GM12878 (cell line): ENCODE measurements around the gene LNX2. TPM values are rescaled to one million over a fixed set of nuclear protein-coding genes. Genes with fewer than 3 reads are reported as not detected.

Experiments
- ATAC-seq: fragments of 200-7000 bp; cut with Tn5 transposase; 3 replicates; pipeline ENCODE4 v1.9.1; 2020; ENCODE audit warnings: mild to moderate bottlenecking, moderate library complexity
- BruUV-seq: library from RNA; stranded (reverse); fragments of 400-500 nt; replicated peaks from 2 replicates; lab custom pipeline; 2021; lab: Mats Ljungman, UMichigan
- CTCF ChIA-PET: fragments of 300-600 bp; sonication (Branson Sonifier 250); formaldehyde crosslinking; extraction: SDS; loops from one replicate; lab custom pipeline; 2021; ENCODE audit warnings: inconsistent platforms; lab: Yijun Ruan, JAX
- POLR2A ChIA-PET: fragments of 350-600 bp; formaldehyde crosslinking; extraction: SDS; loops from one replicate; lab custom pipeline; 2021; ENCODE audit warnings: inconsistent platforms; lab: Charles Lee
- RAD21 ChIA-PET: fragments of 300-600 bp; sonication (Branson Sonifier 250); formaldehyde crosslinking; loops from one replicate; lab custom pipeline; 2023; ENCODE audit warnings: antibody characterized with exemption; ENCODE audit not compliant: unreplicated experiment; lab: Charles Lee
- SMC1A ChIA-PET: fragments of 300-600 bp; sonication (Branson Sonifier 250); formaldehyde crosslinking; loops from one replicate; lab custom pipeline; 2023; ENCODE audit not compliant: unreplicated experiment, uncharacterized antibody; lab: Charles Lee
- DNase-seq: peaks from one replicate; pipeline ENCODE4 v3.0.0-alpha.2; 2011; ENCODE audit warnings: low read depth, low spot score
- FAIRE-seq: peaks from 3 replicates; lab custom pipeline; 2011; peaks lifted over from hg19 to GRCh38; lab: Jason Lieb, UNC
- H2AFZ ChIP-seq: 2 replicates; pipeline ENCODE4 v1.6.0; 2011; ENCODE audit warnings: low read depth, low read length, control low read depth; ENCODE audit not compliant: control insufficient read depth
- H3K27ac ChIP-seq: 2 replicates; pipeline ENCODE4 v1.5.1; 2011; ENCODE audit warnings: control low read depth; ENCODE audit not compliant: control insufficient read depth, insufficient read depth
- H3K27me3 ChIP-seq, 2 experiments: replicated peaks in 1 of 2; 2 replicates each; pipeline versions ENCODE4 v1.6.0 to v1.6.1; 2011; ENCODE audit warnings: low read length in 1 of 2; ENCODE audit not compliant: control insufficient read depth in 2 of 2, insufficient read depth in 2 of 2
- H3K36me3 ChIP-seq, 2 experiments: 2 replicates each; pipeline ENCODE4 v1.5.1; 2011; ENCODE audit warnings: low read length in 1 of 2; ENCODE audit not compliant: control insufficient read depth in 2 of 2, insufficient read depth in 2 of 2
- H3K4me1 ChIP-seq: 2 replicates; pipeline ENCODE4 v1.6.1; 2011; ENCODE audit warnings: mild to moderate bottlenecking, low read length, moderate library complexity, mixed read lengths; ENCODE audit not compliant: control insufficient read depth, insufficient read depth
- H3K4me2 ChIP-seq: 2 replicates; pipeline ENCODE4 v1.6.0; 2011; ENCODE audit warnings: control low read depth; ENCODE audit not compliant: control insufficient read depth, insufficient read depth
- H3K4me3 ChIP-seq: fragments of 200-600 bp; sonication (generic); 2 replicates; pipeline ENCODE4 v1.5.1; 2016
- H3K79me2 ChIP-seq: 2 replicates; pipeline ENCODE4 v1.6.0; 2011; ENCODE audit warnings: low read length; ENCODE audit not compliant: control insufficient read depth, insufficient read depth
- H3K9ac ChIP-seq: 2 replicates; pipeline ENCODE4 v1.8.0; 2011; ENCODE audit warnings: low read length, control low read depth, mixed read lengths; ENCODE audit not compliant: control insufficient read depth, insufficient read depth
- H3K9me3 ChIP-seq: replicated peaks from 3 replicates; pipeline ENCODE4 v1.5.1; 2011; ENCODE audit warnings: mild to moderate bottlenecking, low read length; ENCODE audit not compliant: control insufficient read depth, insufficient read depth
- H4K20me1 ChIP-seq: 2 replicates; pipeline ENCODE4 v1.6.0; 2011; ENCODE audit not compliant: control insufficient read depth, insufficient read depth
- ATF2 ChIP-seq: IDR thresholded peaks from 2 replicates; pipeline ENCODE4 v1.6.1; 2012; ENCODE audit warnings: low read length, inconsistent platforms
- CHD2 ChIP-seq: IDR thresholded peaks from 2 replicates; pipeline ENCODE4 v1.6.1; 2011; ENCODE audit warnings: low read depth, low read length, improper control_type of control experiment, borderline replicate concordance
- E2F8 ChIP-seq: fragments of 450-650 bp; IDR thresholded peaks from 2 replicates; pipeline ENCODE4 v1.6.1; 2018; ENCODE audit warnings: mild to moderate bottlenecking, low read depth, moderate library complexity; ENCODE audit not compliant: partially characterized antibody
- ELK1 ChIP-seq: IDR thresholded peaks from 2 replicates; pipeline ENCODE4 v1.6.1; 2012; ENCODE audit warnings: low read depth, low read length, improper control_type of control experiment
- MYB ChIP-seq: fragments of 150-350 bp; IDR thresholded peaks from 2 replicates; pipeline ENCODE4 v1.6.1; 2014; ENCODE audit warnings: mild to moderate bottlenecking, low read depth, low read length, borderline replicate concordance
- RAD51 ChIP-seq: fragments of 450-650 bp; IDR thresholded peaks from 2 replicates; pipeline ENCODE4 v1.6.1; 2016; ENCODE audit warnings: moderate library complexity, mild to moderate bottlenecking, inconsistent platforms
- RB1 ChIP-seq: fragments of 450-650 bp; formaldehyde crosslinking; IDR thresholded peaks from 2 replicates; pipeline ENCODE4 v1.6.1; 2017; ENCODE audit warnings: mild to moderate bottlenecking, borderline replicate concordance
- REST ChIP-seq: IDR thresholded peaks from 2 replicates; pipeline ENCODE4 v1.6.1; 2012; ENCODE audit warnings: mild to moderate bottlenecking, low read depth, low read length
- RUNX3 ChIP-seq: IDR thresholded peaks from 2 replicates; pipeline ENCODE4 v1.6.1; 2012; ENCODE audit warnings: low read length, inconsistent platforms
- SMAD5 ChIP-seq: IDR thresholded peaks from 2 replicates; pipeline ENCODE4 v1.6.1; 2016; ENCODE audit warnings: antibody characterized with exemption, low read depth
- SREBF2 ChIP-seq: IDR thresholded peaks from 2 replicates; pipeline ENCODE4 v1.6.1; 2012; ENCODE audit warnings: mild to moderate bottlenecking, low read length
- ZBTB33 ChIP-seq: fragments of 450-650 bp; IDR thresholded peaks from 2 replicates; pipeline ENCODE4 v1.6.1; 2017; ENCODE audit warnings: mild to moderate bottlenecking
- WGBS: methylation state at CpG from one replicate; pipeline ENCODE4 v1.1.6; 2016; ENCODE audit warnings: low lambda C conversion rate; ENCODE audit not compliant: insufficient replicate concordance, insufficient coverage; ENCODE audit errors: missing lambda C conversion rate; 5-methylcytosine and 5-hydroxymethylcytosine counted together
- in situ Hi-C: fragments of 300-500 bp; cut with MboI; formaldehyde crosslinking; loops from 9 replicates; pipeline ENCODE4 v1.14.3; 2018; ENCODE audit warnings: mixed read lengths
- intact Hi-C: fragments of 100-400 bp; cut with micrococcal nuclease; formaldehyde crosslinking; loops from one replicate; pipeline ENCODE4 v1.14.2; 2022; ENCODE audit not compliant: unreplicated experiment
- polyA plus RNA-seq, 11 experiments: library from polyadenylated mRNA; depleted of rRNA in 4 of 11; unstranded in 6 of 11; stranded (reverse) in 5 of 11; fragments of >200 nt; fragmentation: Nextera tagmentation in 4 of 11; fragmentation: Illumina TruSeq in 1 of 11; extraction: Ambion mirVana in 4 of 11; extraction: Trizol in 1 of 11; gene quantifications; 1 replicate in 1 of 11; 2 replicates in 10 of 11; pipeline versions ENCODE4 v1.2.1 to v1.2.3, GENCODE V29; 2011 to 2016; ENCODE audit warnings: inconsistent platforms in 2 of 11, missing spikeins in 2 of 11, low read depth in 1 of 11
- total RNA-seq, 4 experiments: library from RNA; depleted of rRNA in 3 of 4; stranded (reverse); fragments of >200 nt in 3 of 4; fragmentation: Illumina TruSeq in 1 of 4; extraction: Trizol in 1 of 4; gene quantifications; 2 replicates each; pipeline versions ENCODE4 v1.2.1 to v1.2.3, GENCODE V29; 2013 to 2021

The LNX2 gene
- total and polyA plus RNA-seq, 10 of the 15 experiments (the other 5 are each of a cell fraction or from before 2014, with no cell fraction given), result 1.3 to 7.7 (median 4.4) TPM

GRCh38 chr13:27617881-27618321 lies 2.4 kb downstream of the LNX2 start (continued):
- no peak for TF ChIP-seq SREBF2
- TF ChIP-seq RAD51, result no peak
- no peak for TF ChIP-seq ELK1

- Histone ChIP-seq H3K79me2 (peaks cover 11% of the 10 kb centered on the region), H3K27me3 (no peaks in the 10 kb centered on the region), H3K36me3 (no peaks in the 10 kb centered on the region), H3K4me2 (no peak overlapping the region), H2AFZ (no peak overlapping the region), H3K9me3 (no peaks in the 10 kb centered on the region; the same call in 2 of the 3 replicates), H3K4me1 (no peaks in the 10 kb centered on the region), H3K9ac (no peak overlapping the region), H4K20me1 (no peaks in the 10 kb centered on the region), H3K27ac (no peak overlapping the region), H3K4me3 (no peak overlapping the region)
- BruUV-seq, result no TSS peak
- no peak for ATAC-seq
- SMC1A ChIA-PET, result no interaction called here
- 90% methylated on average over 7 of the region's 7 CpGs for WGBS
- RAD21 ChIA-PET, result interaction anchor here (0.8 kb wide), 1 partner anchor 37 kb away, joined by 3 read pairs; no protein-coding TSS in a partner anchor
- POLR2A ChIA-PET, result interaction anchor here (0.6 kb wide), 1 partner anchor 619 kb away, joined by 4 read pairs; no protein-coding TSS in a partner anchor
- in situ Hi-C loops, result no loop called here
- no peak for DNase-seq
- intact Hi-C loops, result no loop called here
- CTCF ChIA-PET, result no interaction called here
- no peak for FAIRE-seq
- no peak for TF ChIP-seq ATF2
- TF ChIP-seq ZBTB33, result no peak
- no peak for TF ChIP-seq E2F8
- no peak for TF ChIP-seq CHD2
- TF ChIP-seq RUNX3, result no peak
- TF ChIP-seq RB1, result no peak
- no peak for TF ChIP-seq SMAD5
- TF ChIP-seq MYB, result no peak
- no peak for TF ChIP-seq RAD51
- TF ChIP-seq REST, result no peak
Observed at GRCh38 chr13:27613628-27614027, 6.7 kb downstream of the LNX2 start.
